HepG2 (cell line): Measurements from ENCODE around the gene KLF11. TPM values are rescaled to one million over a fixed set of nuclear protein-coding genes. Genes with fewer than 3 reads are reported as not detected.
A peak's percentile ranks its signal among the peaks of the same experiment; 100 is the strongest.

Source experiments
- ATF6 ChIP-seq: sonication (generic); formaldehyde crosslinking; conservative IDR thresholded peaks from 2 replicates; pipeline ENCODE4 v1.4.0; 2020; ENCODE audit warnings: missing genetic modification reagents
- BCL3 ChIP-seq: sonication (generic); formaldehyde crosslinking; IDR thresholded peaks from 2 replicates; pipeline ENCODE4 v1.5.1; 2020; ENCODE audit warnings: mild to moderate bottlenecking, missing genetic modification reagents, moderate library complexity
- BRF2 ChIP-seq: sonication (generic); formaldehyde crosslinking; IDR thresholded peaks from 2 replicates; pipeline ENCODE4 v1.8.1; 2022; ENCODE audit warnings: mild to moderate bottlenecking, missing genetic modification reagents
- GMEB1 ChIP-seq: sonication (generic); formaldehyde crosslinking; IDR thresholded peaks from 2 replicates; pipeline ENCODE4 v1.5.1; 2020; ENCODE audit warnings: missing genetic modification reagents, mild to moderate bottlenecking, borderline replicate concordance
- GTF2F1 ChIP-seq: fragments of 150-350 bp; IDR thresholded peaks from 2 replicates; pipeline ENCODE4 v1.6.1; 2014; ENCODE audit warnings: low read length
- PBX2 ChIP-seq: IDR thresholded peaks from 2 replicates; pipeline ENCODE4 v1.6.1; 2016; ENCODE audit warnings: control low read depth
- REL ChIP-seq: sonication (generic); formaldehyde crosslinking; conservative IDR thresholded peaks from 2 replicates; pipeline ENCODE4 v1.8.0; 2022; ENCODE audit warnings: mild to moderate bottlenecking, missing genetic modification reagents, moderate library complexity
- RXRA ChIP-seq: sonication (generic); formaldehyde crosslinking; IDR thresholded peaks from 2 replicates; pipeline ENCODE4 v1.5.1; 2020; ENCODE audit warnings: missing genetic modification reagents
- THAP7 ChIP-seq: sonication (generic); formaldehyde crosslinking; IDR thresholded peaks from 2 replicates; pipeline ENCODE4 v1.8.1; 2023; ENCODE audit warnings: mild to moderate bottlenecking, missing genetic modification reagents
- ZFP36L2 ChIP-seq: sonication (generic); formaldehyde crosslinking; IDR thresholded peaks from 2 replicates; pipeline ENCODE4 v1.4.0; 2020; ENCODE audit warnings: missing genetic modification reagents
- ZFP91 ChIP-seq: sonication (generic); formaldehyde crosslinking; IDR thresholded peaks from 2 replicates; pipeline ENCODE4 v1.9.0; 2022; ENCODE audit warnings: missing genetic modification reagents, mild to moderate bottlenecking, borderline replicate concordance
- ZMYM4 ChIP-seq: sonication (generic); formaldehyde crosslinking; IDR thresholded peaks from 2 replicates; pipeline ENCODE4 v1.8.1; 2023; ENCODE audit warnings: mild to moderate bottlenecking, missing genetic modification reagents
- ZNF280D ChIP-seq: sonication (generic); formaldehyde crosslinking; IDR thresholded peaks from 2 replicates; pipeline ENCODE4 v1.5.1; 2020; ENCODE audit warnings: mild to moderate bottlenecking, missing genetic modification reagents
- polyA plus RNA-seq, 8 experiments: library from polyadenylated mRNA; depleted of rRNA in 3 of 8; stranded (reverse) in 7 of 8; unstranded in 1 of 8; fragments of >200 nt; fragmentation: Illumina TruSeq in 4 of 8; extraction: Trizol in 4 of 8; gene quantifications; 2 replicates each; pipeline versions ENCODE4 v1.2.1 to v1.2.3, GENCODE V29; 2011 to 2016; ENCODE audit warnings: low read depth in 4 of 8, missing spikeins in 1 of 8, mixed read lengths in 1 of 8; ENCODE audit not compliant: insufficient read depth in 1 of 8
- total RNA-seq, 5 experiments: library from RNA; depleted of rRNA; stranded (reverse); fragments of >200 nt; fragmentation: Illumina TruSeq; extraction: Trizol; gene quantifications; 2 replicates each; pipeline ENCODE4 v1.2.3, GENCODE V29; 2016; ENCODE audit warnings: low read depth in 1 of 5

KLF11 gene
- total and polyA plus RNA-seq, 2 of the 13 experiments (the other 11 are each of a cell fraction or from before 2014, with no cell fraction given) = 2.5 to 11.8 TPM

- no peak for TF ChIP-seq ZNF280D
- no peak for TF ChIP-seq RXRA (CRISPR knock-in tag)
- no peak for TF ChIP-seq ATF6 (CRISPR knock-in tag)
- TF ChIP-seq GMEB1 (CRISPR knock-in tag) = no peak
- 0 out of 2 replicates have a peak, but pooled peaks have one; percentile 22 for TF ChIP-seq ZFP91
- TF ChIP-seq BRF2 = no peak
- no peak for TF ChIP-seq ZFP36L2 (CRISPR knock-in tag)
- no peak for TF ChIP-seq PBX2 (CRISPR knock-in tag)
- TF ChIP-seq GTF2F1 = no peak
- TF ChIP-seq BCL3 (CRISPR knock-in tag) = 0 out of 2 replicates have a peak, but pooled peaks have one; percentile 59
- TF ChIP-seq REL = no peak
- 0 out of 2 replicates have a peak, but pooled peaks have one; percentile 34 for TF ChIP-seq ZMYM4
- no peak for TF ChIP-seq THAP7 (CRISPR knock-in tag)
Measured at GRCh38 chr2:10072656-10073480, 29.5 kb downstream of the KLF11 start (continued).
